AG20443 (cell line): Measurements from ENCODE around the gene ULK1.
"Not testable (repeated sequence)": the region's sequence is repeated elsewhere in the genome, so short reads cannot be mapped to it uniquely, and the experiment has no call there.

Source experiments
- DNase-seq: peaks from one replicate; pipeline ENCODE4 v3.0.0; 2012; ENCODE audit warnings: low spot score, mixed read lengths

ULK1 gene

GRCh38 chr12:131862084-131862441 lies 32.4 kb upstream of the ULK1 start:
- peak; percentile 6 for DNase-seq

- DNase-seq, result no peak
These were observed 31.8 kb upstream of the ULK1 start for GRCh38 chr12:131862600-131862993.

DNA sequence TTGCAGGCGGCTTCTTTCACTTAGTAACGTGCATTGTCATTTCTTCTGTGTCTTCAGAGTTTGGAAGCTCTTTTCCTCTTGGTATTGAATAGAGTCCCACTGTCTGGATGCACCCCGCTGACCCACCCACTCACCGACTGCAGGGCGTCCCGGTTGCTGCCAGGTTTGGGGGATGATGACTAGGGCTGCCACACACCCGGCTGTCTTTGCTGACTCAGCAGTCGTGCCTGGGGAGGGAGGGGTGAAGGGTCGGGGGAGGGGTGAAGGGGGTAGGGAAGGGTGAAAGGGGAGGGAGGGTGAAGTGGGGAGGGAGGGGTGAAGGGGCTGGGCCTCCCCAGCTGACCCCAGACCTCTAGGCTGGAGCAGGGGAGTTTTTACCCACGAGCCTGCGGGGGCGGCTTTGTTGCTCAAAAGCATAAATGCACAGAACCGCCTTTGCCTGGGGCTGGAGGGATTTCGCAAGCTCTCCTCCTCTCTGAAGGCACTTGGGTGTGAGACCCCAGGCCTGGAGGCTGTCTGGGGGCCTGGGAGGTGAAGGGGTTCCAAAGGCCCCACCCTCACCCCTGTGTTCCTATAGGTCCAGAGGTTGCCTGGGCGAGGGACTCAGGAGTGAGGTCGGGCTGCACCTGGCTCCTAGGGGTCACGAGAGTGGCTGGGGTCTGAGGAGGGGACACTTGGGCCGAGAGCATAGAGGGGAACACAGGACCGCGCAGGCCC lies 31.3 kb upstream of the ULK1 start:
- peak; percentile 34 for DNase-seq

- DNase-seq, result peak; percentile 5
These were observed 30.6 kb upstream of the ULK1 start for GRCh38 chr12:131863711-131864396.

DNA sequence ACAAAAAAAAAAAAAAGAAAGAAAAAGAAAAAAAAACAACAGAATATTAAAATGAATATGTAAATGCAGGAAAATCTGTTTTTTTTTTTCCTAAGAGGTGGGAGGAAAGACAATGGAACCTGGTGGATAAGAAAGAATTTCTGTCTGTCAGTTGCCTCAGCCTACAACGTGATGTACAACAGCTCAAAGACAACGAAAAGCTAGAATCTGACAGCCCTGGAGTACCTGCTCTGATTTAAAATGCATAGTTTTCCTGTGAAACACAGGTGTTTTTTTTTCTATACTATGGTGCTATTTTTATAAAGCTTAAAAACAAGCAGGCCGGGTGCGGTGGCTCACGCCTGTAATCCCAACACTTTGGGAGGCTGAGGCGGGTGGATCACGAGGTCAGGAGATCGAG lies 30.0 kb upstream of the ULK1 start:
- DNase-seq, result no peak

- DNase-seq, result peak; percentile 41
These were observed 29.1 kb upstream of the ULK1 start for GRCh38 chr12:131865180-131865875.

- DNase-seq, result no peak
These were observed 27.0 kb upstream of the ULK1 start for GRCh38 chr12:131867471-131867870.

- peak; percentile 8 for DNase-seq
These were observed 26.3 kb upstream of the ULK1 start for GRCh38 chr12:131867891-131868675.

DNA sequence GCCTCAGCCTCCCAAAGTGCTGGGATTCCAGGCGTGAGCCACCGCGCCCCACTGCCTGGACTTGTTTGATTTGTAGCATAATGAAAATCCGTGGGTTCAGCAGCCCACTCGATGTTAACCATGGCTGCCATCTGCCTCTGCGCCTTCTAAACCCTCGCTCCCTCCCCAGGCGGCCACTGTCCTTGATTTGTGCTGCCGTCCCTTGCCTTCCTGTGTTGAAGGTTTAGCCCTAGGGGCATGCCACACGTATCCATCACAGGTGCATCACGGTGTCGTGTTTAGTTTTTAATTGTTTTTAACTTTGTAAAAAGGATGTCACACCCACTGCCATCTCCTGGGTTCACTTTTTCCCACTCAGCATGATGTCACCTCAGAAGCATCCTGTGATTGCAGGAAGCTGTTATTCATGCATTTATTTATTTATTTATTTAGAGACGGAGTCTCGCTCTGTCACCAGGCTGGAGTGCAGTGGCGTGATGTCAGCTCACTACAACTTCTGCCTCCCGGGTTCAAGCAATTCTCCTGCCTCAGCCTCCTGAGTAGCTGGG lies 24.5 kb upstream of the ULK1 start:
- peak; percentile 80 for DNase-seq

DNA sequence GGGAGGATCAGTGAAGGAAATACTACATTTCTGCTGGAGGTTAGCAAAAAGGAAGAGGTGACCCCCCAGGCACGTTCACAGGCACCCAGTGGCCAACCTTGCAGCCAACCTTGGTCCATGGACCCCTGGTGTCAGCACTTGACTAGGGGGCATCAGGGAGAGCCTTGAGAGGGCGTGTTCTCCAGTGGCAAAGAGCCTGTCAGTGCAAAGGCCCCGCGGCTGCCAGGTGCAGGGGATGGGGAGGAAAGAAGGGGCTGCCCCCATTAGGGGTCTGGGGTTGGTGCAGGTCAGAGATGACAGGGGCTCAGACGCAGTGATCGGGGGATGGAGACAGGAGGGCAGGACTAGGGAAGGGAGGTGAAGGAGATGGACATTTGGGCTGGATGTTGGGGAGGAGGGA lies 22.7 kb upstream of the ULK1 start:
- DNase-seq, result no peak

- peak; percentile 90 for DNase-seq
These were observed 22.0 kb upstream of the ULK1 start for GRCh38 chr12:131872154-131873051.

GRCh38 chr12:131873293-131873692 lies 21.1 kb upstream of the ULK1 start:
- no peak for DNase-seq

DNA sequence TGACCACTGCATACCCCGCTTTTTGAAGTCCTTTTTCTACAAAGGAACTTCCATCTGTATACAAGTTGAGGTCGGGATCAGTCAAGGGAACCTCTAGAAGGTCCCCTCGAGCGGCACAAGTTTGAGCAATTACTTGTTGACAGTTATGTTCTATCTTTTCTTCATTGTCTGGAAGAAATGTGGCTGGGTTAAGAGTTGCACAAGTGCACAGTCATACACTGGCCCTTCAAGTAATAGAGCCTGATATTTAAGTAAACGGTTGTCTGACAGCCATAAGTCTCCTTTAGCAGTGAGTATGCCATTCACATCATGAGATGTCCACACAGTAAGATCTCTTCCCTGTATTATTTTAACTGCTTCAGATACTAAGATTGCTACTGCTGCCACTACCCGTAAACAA lies 19.4 kb upstream of the ULK1 start:
- DNase-seq, result not testable (repeated sequence)

- not testable (repeated sequence) for DNase-seq
These were observed 17.2 kb upstream of the ULK1 start for GRCh38 chr12:131877216-131877615.

DNA sequence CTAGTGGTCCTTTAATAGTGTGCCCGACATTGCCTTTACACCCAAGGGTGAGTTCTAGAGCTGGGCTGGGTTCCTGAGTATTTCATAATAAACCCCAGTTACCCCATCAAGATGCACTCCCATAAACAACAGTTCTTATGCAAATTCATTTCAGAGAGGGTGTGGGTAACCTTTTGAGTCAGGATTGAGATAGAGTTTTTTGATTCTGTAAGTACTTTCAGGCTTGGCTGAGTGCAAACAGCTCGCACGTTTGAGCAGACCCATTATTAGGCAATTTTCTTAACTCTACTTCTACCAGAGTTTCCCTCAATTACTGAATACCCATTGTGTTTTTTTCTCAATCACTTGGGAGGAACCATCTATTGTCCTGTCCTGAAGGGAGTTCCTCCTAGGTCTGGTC lies 16.0 kb upstream of the ULK1 start:
- not testable (repeated sequence) for DNase-seq

GRCh38 chr12:131882804-131883520 lies 11.5 kb upstream of the ULK1 start:
- DNase-seq, result peak; percentile 29

GRCh38 chr12:131883521-131883900 lies 10.9 kb upstream of the ULK1 start:
- no peak for DNase-seq

GRCh38 chr12:131885076-131885475 lies 9.3 kb upstream of the ULK1 start:
- not testable (repeated sequence) for DNase-seq

DNA sequence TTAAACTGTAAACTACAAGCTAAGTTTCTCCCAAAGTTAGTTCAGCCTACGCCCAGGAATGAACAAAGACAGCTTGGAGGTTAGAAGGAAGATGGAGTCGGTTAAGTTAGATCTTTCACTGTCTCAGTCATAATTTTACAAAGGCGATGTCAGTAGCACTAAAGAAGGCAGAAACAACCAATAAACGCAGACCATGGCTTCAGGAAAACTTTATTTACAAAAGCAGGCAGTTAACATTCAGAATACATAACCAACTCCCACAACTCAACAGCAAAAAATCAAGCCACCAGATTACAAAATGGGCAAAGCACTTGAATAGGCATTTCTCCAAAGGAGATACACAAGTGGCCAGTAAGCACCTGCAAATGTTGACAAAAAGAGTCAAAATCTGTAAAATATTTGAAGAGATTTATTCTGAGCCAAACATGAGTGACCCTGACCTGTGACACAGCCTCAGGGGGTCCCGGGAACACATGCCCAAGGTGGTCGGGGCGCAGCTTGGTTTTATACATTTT lies 8.8 kb upstream of the ULK1 start:
- DNase-seq, result no peak

DNA sequence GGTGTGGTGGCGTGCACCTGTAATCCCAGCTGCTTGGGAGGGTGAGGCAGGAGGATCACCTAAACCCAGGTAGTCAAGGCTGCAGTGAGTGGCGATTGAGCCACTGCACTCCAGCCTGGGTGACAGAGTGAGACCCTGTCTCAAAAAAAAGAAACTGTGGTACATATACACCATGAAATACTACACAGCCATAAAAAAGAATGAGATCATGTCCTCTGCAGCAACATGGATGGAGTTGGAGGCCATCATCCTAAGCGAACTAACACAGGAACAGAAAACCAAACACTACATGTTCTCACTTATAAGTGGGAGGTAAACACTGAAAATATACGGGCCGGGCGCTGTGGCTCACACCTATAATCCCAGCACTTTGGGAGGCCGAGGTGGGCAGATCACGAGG lies 2.7 kb upstream of the ULK1 start:
- not testable (repeated sequence) for DNase-seq
